WTC11 (cell line): Measurements from ENCODE around the gene MYL10. TPM values are rescaled to one million over a fixed set of nuclear protein-coding genes. Genes with fewer than 3 reads are reported as not detected.

ENCODE experiments used
- ATAC-seq: fragments of 200-7000 bp; cut with Tn5 transposase; 2 replicates; pipeline ENCODE4 v1.10.0; 2021; ENCODE audit warnings: mild to moderate bottlenecking, moderate library complexity
- CTCF ChIA-PET: fragments of 300-600 bp; sonication (Branson Sonifier 250); formaldehyde crosslinking; loops from one replicate; lab custom pipeline; 2021; ENCODE audit warnings: antibody characterized with exemption; lab: Charles Lee
- POLR2A ChIA-PET: fragments of 350-600 bp; sonication (Branson Sonifier 250); formaldehyde crosslinking; loops from one replicate; lab custom pipeline; 2021; ENCODE audit warnings: antibody characterized with exemption; lab: Charles Lee
- DNase-seq: peaks from one replicate; pipeline ENCODE4 v3.0.0; 2021; ENCODE audit warnings: low spot score
- H3K27ac Mint-ChIP-seq: 2 replicates; pipeline ENCODE4 v1.8.0; 2021; ENCODE audit warnings: mixed read lengths
- H3K27me3 Mint-ChIP-seq: 2 replicates; pipeline ENCODE4 v1.8.0; 2021; ENCODE audit warnings: low read depth, mild to moderate bottlenecking, moderate library complexity, mixed read lengths
- H3K36me3 Mint-ChIP-seq: 2 replicates; pipeline ENCODE4 v1.8.0; 2021; ENCODE audit warnings: mixed read lengths
- H3K4me1 Mint-ChIP-seq: 2 replicates; pipeline ENCODE4 v1.8.0; 2022; ENCODE audit warnings: mixed read lengths
- H3K4me3 Mint-ChIP-seq: 2 replicates; pipeline ENCODE4 v1.8.0; 2021; ENCODE audit warnings: mild to moderate bottlenecking, moderate library complexity, mixed read lengths
- H3K9me3 Mint-ChIP-seq: 2 replicates; pipeline ENCODE4 v1.8.0; 2021; ENCODE audit warnings: mixed read lengths
- EMX1 ChIP-seq: fragments of 250-450 bp; sonication (Bioruptor Pico); IDR thresholded peaks from 2 replicates; pipeline ENCODE4 v1.8.0; 2021; ENCODE audit warnings: mild to moderate bottlenecking
- FOXP4 ChIP-seq: sonication (generic); formaldehyde crosslinking; IDR thresholded peaks from 2 replicates; pipeline ENCODE4 v1.8.0; 2022; ENCODE audit warnings: mild to moderate bottlenecking, missing genetic modification reagents
- GRHL2 ChIP-seq: fragments of 250-450 bp; sonication (Bioruptor Pico); IDR thresholded peaks from 2 replicates; pipeline ENCODE4 v1.8.0; 2022; ENCODE audit warnings: mild to moderate bottlenecking, moderate library complexity; ENCODE audit not compliant: insufficient replicate concordance, severe bottlenecking
- GTF2I ChIP-seq: fragments of 250-450 bp; sonication (Bioruptor Pico); conservative IDR thresholded peaks from 2 replicates; pipeline ENCODE4 v1.4.0; 2021; ENCODE audit warnings: mild to moderate bottlenecking
- HMGXB4 ChIP-seq: sonication (generic); formaldehyde crosslinking; IDR thresholded peaks from 2 replicates; pipeline ENCODE4 v1.8.1; 2023; ENCODE audit warnings: mild to moderate bottlenecking, moderate library complexity, missing genetic modification reagents
- KAT7 ChIP-seq: sonication (generic); formaldehyde crosslinking; IDR thresholded peaks from 2 replicates; pipeline ENCODE4 v1.8.1; 2023; ENCODE audit warnings: missing genetic modification reagents, mild to moderate bottlenecking, borderline replicate concordance
- PRDM15 ChIP-seq: sonication (generic); formaldehyde crosslinking; IDR thresholded peaks from 2 replicates; pipeline ENCODE4 v1.8.0; 2022; ENCODE audit warnings: missing genetic modification reagents
- RELA ChIP-seq: sonication (generic); formaldehyde crosslinking; IDR thresholded peaks from 2 replicates; pipeline ENCODE4 v1.8.1; 2022; ENCODE audit warnings: missing genetic modification reagents, mild to moderate bottlenecking, borderline replicate concordance
- TCF7 ChIP-seq: sonication (generic); formaldehyde crosslinking; IDR thresholded peaks from 2 replicates; pipeline ENCODE4 v1.8.0; 2022; ENCODE audit warnings: mild to moderate bottlenecking, low read depth, missing genetic modification reagents, moderate library complexity
- ZMAT4 ChIP-seq: fragments of 250-450 bp; sonication (Bioruptor Pico); IDR thresholded peaks from 2 replicates; pipeline ENCODE4 v1.9.0; 2021; ENCODE audit warnings: mild to moderate bottlenecking
- ZNF532 ChIP-seq: fragments of 250-450 bp; sonication (Bioruptor Pico); IDR thresholded peaks from 2 replicates; pipeline ENCODE4 v1.9.0; 2021; ENCODE audit warnings: mild to moderate bottlenecking, borderline replicate concordance
- total RNA-seq: library from RNA; stranded (reverse); gene quantifications from 3 replicates; pipeline ENCODE4 v1.2.3, GENCODE V29; 2021
- TF ChIP-seq, protein P1 (sequence below): sonication (generic); formaldehyde crosslinking; IDR thresholded peaks from 2 replicates; pipeline ENCODE4 v1.8.0; 2022; ENCODE audit warnings: mild to moderate bottlenecking, missing genetic modification reagents

MYL10 gene
- total RNA-seq, 1 experiment from 2014 or later = not detected

- TF ChIP-seq ZMAT4 (CRISPR knock-in tag) (no peak), GTF2I (CRISPR knock-in tag) (no peak), GRHL2 (no peak)
- TF ChIP-seq, protein P1, sequence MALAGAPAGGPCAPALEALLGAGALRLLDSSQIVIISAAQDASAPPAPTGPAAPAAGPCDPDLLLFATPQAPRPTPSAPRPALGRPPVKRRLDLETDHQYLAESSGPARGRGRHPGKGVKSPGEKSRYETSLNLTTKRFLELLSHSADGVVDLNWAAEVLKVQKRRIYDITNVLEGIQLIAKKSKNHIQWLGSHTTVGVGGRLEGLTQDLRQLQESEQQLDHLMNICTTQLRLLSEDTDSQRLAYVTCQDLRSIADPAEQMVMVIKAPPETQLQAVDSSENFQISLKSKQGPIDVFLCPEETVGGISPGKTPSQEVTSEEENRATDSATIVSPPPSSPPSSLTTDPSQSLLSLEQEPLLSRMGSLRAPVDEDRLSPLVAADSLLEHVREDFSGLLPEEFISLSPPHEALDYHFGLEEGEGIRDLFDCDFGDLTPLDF = no peak
Measured at GRCh38 chr7:101608772-101609713, 20.1 kb downstream of the MYL10 start (continued).

DNA sequence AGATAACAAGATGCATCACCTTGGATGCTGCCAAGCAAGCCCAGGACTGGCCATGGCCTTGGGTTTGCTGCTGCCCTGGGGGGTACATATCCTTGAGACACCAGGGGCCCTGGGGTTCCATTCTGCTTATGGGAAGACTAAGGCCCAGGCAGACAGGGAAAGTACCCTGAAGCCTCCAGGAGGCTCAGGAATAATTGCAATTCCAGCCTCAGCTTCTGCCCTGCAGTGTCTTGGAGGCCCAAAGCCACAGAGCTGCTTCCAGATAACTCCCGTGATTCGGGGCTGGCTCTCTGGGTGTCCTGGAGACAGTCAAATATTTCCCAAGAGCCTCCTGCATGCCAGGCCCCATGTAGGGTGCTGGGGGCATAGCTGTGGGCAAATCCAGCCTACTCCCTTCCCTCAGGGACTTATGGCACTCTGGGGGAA lies 22.6 kb downstream of the MYL10 start:
- peaks cover 4% of the 10 kb centered on the region; the same call in 1 of the 2 replicates for H3K9me3 Mint-ChIP-seq
- no peak for TF ChIP-seq PRDM15 (CRISPR knock-in tag)
- no peak for TF ChIP-seq RELA (CRISPR knock-in tag)
- no peak for TF ChIP-seq HMGXB4 (CRISPR knock-in tag)
- TF ChIP-seq EMX1 (CRISPR knock-in tag) = no peak
- no peak for TF ChIP-seq TCF7 (CRISPR knock-in tag)
- no peak for TF ChIP-seq ZNF532 (CRISPR knock-in tag)
- TF ChIP-seq KAT7 (CRISPR knock-in tag) = no peak
- TF ChIP-seq FOXP4 (CRISPR knock-in tag) = no peak
- H3K4me1 Mint-ChIP-seq = peaks cover 13% of the 10 kb centered on the region
- no peaks in the 10 kb centered on the region for H3K36me3 Mint-ChIP-seq
- ATAC-seq (no peak), DNase-seq (no peak)
- no peak overlapping the region for H3K4me3 Mint-ChIP-seq
- H3K27me3 Mint-ChIP-seq = peaks cover 2% of the 10 kb centered on the region; the same call in 1 of the 2 replicates
- H3K27ac Mint-ChIP-seq = no peak overlapping the region
- POLR2A ChIA-PET = no interaction called here
- CTCF ChIA-PET = interaction anchor here (0.5 to 2.8 kb wide), 4 partner anchors 18 to 321 kb away, joined by 3 to 12 read pairs (median 6); no protein-coding TSS in a partner anchor
